Measurements from ENCODE around the gene THEMIS.
"Not testable (repeated sequence)": the region's sequence is repeated elsewhere in the genome, so short reads cannot be mapped to it uniquely, and the experiment has no call there.

THEMIS gene

DNA sequence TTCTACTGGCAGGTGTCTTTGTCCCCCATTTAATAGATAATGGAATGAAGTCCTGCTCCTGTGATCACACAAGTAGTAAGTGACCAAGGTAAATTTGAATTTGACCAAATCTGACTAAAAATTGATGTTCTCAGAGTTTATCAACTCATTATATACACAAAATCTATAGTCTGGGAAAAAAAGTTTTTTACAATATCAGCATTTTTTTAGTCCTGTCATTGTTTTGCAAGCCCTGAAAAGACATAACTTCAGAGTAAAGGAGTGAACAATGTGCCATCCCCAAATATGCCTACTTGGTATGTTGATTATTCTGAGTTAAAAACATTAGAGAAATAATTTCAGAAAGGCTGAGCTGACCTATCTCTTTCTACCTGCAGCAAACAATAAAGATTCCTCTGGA is 209.7 kb downstream of the THEMIS start:
- DNase-seq (ENCODE audit: low read depth): no peak
- H3K4me3 ChIP-seq (ENCODE audit: low read depth, low read length): no peak overlapping the region
- TF ChIP-seq, protein P1, sequence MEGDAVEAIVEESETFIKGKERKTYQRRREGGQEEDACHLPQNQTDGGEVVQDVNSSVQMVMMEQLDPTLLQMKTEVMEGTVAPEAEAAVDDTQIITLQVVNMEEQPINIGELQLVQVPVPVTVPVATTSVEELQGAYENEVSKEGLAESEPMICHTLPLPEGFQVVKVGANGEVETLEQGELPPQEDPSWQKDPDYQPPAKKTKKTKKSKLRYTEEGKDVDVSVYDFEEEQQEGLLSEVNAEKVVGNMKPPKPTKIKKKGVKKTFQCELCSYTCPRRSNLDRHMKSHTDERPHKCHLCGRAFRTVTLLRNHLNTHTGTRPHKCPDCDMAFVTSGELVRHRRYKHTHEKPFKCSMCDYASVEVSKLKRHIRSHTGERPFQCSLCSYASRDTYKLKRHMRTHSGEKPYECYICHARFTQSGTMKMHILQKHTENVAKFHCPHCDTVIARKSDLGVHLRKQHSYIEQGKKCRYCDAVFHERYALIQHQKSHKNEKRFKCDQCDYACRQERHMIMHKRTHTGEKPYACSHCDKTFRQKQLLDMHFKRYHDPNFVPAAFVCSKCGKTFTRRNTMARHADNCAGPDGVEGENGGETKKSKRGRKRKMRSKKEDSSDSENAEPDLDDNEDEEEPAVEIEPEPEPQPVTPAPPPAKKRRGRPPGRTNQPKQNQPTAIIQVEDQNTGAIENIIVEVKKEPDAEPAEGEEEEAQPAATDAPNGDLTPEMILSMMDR (IDR thresholded peaks at IDR 0.05; ENCODE audit: control insufficient read depth, extremely low read depth, insufficient read depth): no peak

DNA sequence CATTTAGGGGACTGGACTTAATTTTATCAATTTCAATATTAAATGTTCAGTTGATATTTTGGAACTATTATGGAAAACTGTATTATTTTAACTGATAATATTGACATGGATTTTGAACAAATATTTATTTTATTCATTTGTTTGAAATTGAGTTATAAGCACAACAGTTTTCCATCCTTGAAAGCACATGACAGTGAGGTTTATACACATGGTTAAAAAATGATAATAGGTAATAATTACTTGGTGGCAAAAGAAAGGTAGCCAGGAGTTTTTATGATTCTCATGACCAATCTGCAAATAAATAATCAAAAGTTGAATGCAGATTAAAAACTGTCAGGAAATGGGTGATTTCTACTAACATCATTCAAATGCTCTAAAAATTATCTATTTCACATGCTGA is 210.3 kb downstream of the THEMIS start:
- no peak overlapping the region for H3K4me3 ChIP-seq (ENCODE audit: low read depth, low read length)
- DNase-seq (ENCODE audit: low read depth): no peak

DNA sequence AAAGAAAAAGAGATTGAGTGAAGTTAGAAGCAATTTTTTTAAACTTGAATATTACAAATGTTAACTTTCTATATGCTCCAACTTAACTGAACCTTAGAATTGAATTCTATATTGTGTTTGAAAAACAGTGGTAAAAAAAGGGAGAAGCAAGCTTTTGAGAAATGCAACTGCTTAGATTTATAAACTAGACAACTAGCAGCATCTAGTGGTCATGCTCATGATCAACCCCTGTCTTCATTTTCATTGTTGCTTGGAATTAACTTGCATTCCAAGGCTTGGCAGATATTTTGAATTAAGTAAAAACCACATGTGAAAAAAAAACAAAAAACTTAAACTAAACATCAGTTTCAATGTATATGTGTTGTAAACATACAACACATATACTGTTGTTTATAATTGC is 210.8 kb downstream of the THEMIS start:
- no peak overlapping the region for H3K4me3 ChIP-seq (ENCODE audit: low read depth, low read length)
- DNase-seq (ENCODE audit: low read depth): no peak
- TF ChIP-seq, protein P1 (IDR thresholded peaks at IDR 0.05; ENCODE audit: control insufficient read depth, extremely low read depth, insufficient read depth): peak; percentile 77

More for the DNA sequence above, 210.3 kb downstream of the THEMIS start:
- TF ChIP-seq, protein P1 (IDR thresholded peaks at IDR 0.05; ENCODE audit: control insufficient read depth, extremely low read depth, insufficient read depth): no peak

DNA sequence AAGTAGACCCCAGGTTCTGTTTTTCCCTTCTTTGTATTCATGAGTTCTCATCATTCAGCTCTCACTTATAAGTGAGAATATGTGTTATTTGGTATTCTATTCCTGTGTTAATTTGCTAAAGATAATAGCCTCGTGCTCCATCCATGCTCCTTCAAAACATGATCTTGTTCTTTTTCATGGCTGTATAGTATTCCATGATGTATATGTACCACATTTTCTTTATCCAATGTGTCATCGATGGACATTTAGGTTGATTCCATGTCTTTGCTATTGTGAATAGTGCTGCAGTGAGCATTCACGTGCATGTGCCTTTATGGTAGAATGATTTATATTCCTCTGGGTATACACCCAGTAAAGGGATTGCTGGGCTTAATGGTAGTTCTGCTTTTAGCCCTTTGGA is 213.4 kb downstream of the THEMIS start:
- not testable (repeated sequence) for DNase-seq (ENCODE audit: low read depth); H3K4me3 ChIP-seq (ENCODE audit: low read depth, low read length)

DNA sequence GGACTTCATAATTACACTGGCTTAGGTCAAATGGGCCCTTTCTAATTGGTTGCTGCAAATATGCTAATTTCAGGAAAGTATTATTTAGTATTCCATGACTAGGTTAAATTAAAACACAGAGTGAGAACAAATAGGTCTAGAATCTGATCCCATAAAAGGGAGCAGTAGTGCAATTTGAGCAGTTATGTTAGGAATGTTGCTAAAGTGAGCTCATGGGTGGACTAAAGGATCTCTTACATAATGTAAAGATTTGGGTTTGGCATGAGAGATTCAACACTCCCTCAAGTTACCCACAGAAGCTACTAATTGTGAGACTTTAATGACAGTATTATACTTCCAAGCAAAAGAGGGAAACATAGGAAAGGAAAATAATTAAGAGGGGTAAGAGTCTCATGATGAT is 214.8 kb downstream of the THEMIS start:
- H3K4me3 ChIP-seq (ENCODE audit: low read depth, low read length): no peak overlapping the region
- TF ChIP-seq, protein P1 (IDR thresholded peaks at IDR 0.05; ENCODE audit: control insufficient read depth, extremely low read depth, insufficient read depth): no peak
- DNase-seq (ENCODE audit: low read depth): no peak

DNA sequence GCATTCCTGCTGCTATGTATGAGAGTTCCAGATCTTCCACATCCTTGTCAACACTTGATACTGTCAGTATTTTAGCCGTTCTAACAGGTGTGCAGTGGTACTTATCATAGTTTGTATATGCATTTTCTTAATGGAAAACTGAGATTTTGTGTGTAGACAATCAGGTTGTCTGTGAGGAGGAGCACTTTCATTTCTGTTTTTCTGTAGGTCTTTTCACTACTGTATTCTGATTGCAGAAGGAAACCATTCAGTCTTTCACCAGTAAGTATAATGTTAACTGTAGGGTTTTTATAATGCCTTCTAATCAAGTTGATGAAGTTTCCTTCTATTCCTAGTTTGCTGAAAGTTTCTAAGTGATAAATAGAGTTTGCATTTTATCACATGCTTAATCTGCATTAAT is 216.4 kb downstream of the THEMIS start:
- TF ChIP-seq, protein P1 (IDR thresholded peaks at IDR 0.05; ENCODE audit: control insufficient read depth, extremely low read depth, insufficient read depth): no peak
- H3K4me3 ChIP-seq (ENCODE audit: low read depth, low read length): no peak overlapping the region
- no peak for DNase-seq (ENCODE audit: low read depth)

All from LNCaP clone FGC (cell line).